GM12878 (cell line): ENCODE results near the gene DLG1. TPM values are rescaled to one million over a fixed set of nuclear protein-coding genes. Genes with fewer than 3 reads are reported as not detected.

Source experiments
- ATF2 ChIP-seq: IDR thresholded peaks from 2 replicates; pipeline ENCODE4 v1.6.1; 2012; ENCODE audit warnings: low read length, inconsistent platforms
- BRCA1 ChIP-seq: IDR thresholded peaks from 2 replicates; pipeline ENCODE4 v1.6.1; 2011; ENCODE audit warnings: low read depth, low read length, improper control_type of control experiment
- ELK1 ChIP-seq: IDR thresholded peaks from 2 replicates; pipeline ENCODE4 v1.6.1; 2012; ENCODE audit warnings: low read depth, low read length, improper control_type of control experiment
- EP300 ChIP-seq, 2 experiments: fragments of 150-350 bp in 1 of 2; IDR thresholded peaks; 2 replicates each; pipeline ENCODE4 v1.6.1; 2011 to 2012; ENCODE audit warnings: low read depth in 2 of 2, low read length in 2 of 2, borderline replicate concordance in 1 of 2, improper control_type of control experiment in 1 of 2, inconsistent platforms in 1 of 2; ENCODE audit not compliant: control insufficient read depth in 1 of 2
- HSF1 ChIP-seq: fragments of 150-350 bp; IDR thresholded peaks from 2 replicates; pipeline ENCODE4 v1.6.1; 2014; ENCODE audit warnings: mild to moderate bottlenecking, low read depth, low read length
- KLF5 ChIP-seq: fragments of 450-650 bp; IDR thresholded peaks from 2 replicates; pipeline ENCODE4 v1.6.1; 2014; ENCODE audit warnings: mild to moderate bottlenecking; ENCODE audit not compliant: partially characterized antibody
- MYB ChIP-seq: fragments of 150-350 bp; IDR thresholded peaks from 2 replicates; pipeline ENCODE4 v1.6.1; 2014; ENCODE audit warnings: mild to moderate bottlenecking, low read depth, low read length, borderline replicate concordance
- NR2C2 ChIP-seq: IDR thresholded peaks from 2 replicates; pipeline ENCODE4 v1.6.1; 2011; ENCODE audit warnings: borderline replicate concordance, low read depth; ENCODE audit not compliant: control insufficient read depth, insufficient read length
- RAD21 ChIP-seq: IDR thresholded peaks from 2 replicates; pipeline ENCODE4 v1.6.1; 2011; ENCODE audit warnings: mild to moderate bottlenecking, low read depth, low read length, moderate library complexity; ENCODE audit not compliant: insufficient read depth
- RCOR1 ChIP-seq: conservative IDR thresholded peaks from 2 replicates; pipeline ENCODE4 v1.6.1; 2012; ENCODE audit warnings: low read depth, low read length, improper control_type of control experiment
- SPI1 ChIP-seq: IDR thresholded peaks from 2 replicates; pipeline ENCODE4 v1.6.1; 2011; ENCODE audit warnings: low read depth, mild to moderate bottlenecking, low read length, moderate library complexity, borderline replicate concordance; ENCODE audit not compliant: insufficient read depth
- TCF3 ChIP-seq: IDR thresholded peaks from 2 replicates; pipeline ENCODE4 v1.6.1; 2012; ENCODE audit warnings: low read depth, mild to moderate bottlenecking, low read length, borderline replicate concordance; ENCODE audit not compliant: insufficient read depth
- ZNF217 ChIP-seq: fragments of 450-650 bp; IDR thresholded peaks from 2 replicates; pipeline ENCODE4 v1.6.1; 2017; ENCODE audit warnings: antibody characterized with exemption, mild to moderate bottlenecking
- ZSCAN29 ChIP-seq: fragments of 450-650 bp; IDR thresholded peaks from 2 replicates; pipeline ENCODE4 v1.6.1; 2017; ENCODE audit warnings: mild to moderate bottlenecking, moderate library complexity
- polyA plus RNA-seq, 11 experiments: library from polyadenylated mRNA; depleted of rRNA in 4 of 11; unstranded in 6 of 11; stranded (reverse) in 5 of 11; fragments of >200 nt; fragmentation: Nextera tagmentation in 4 of 11; fragmentation: Illumina TruSeq in 1 of 11; extraction: Ambion mirVana in 4 of 11; extraction: Trizol in 1 of 11; gene quantifications; 1 replicate in 1 of 11; 2 replicates in 10 of 11; pipeline versions ENCODE4 v1.2.1 to v1.2.3, GENCODE V29; 2011 to 2016; ENCODE audit warnings: inconsistent platforms in 2 of 11, missing spikeins in 2 of 11, low read depth in 1 of 11
- total RNA-seq, 4 experiments: library from RNA; depleted of rRNA in 3 of 4; stranded (reverse); fragments of >200 nt in 3 of 4; fragmentation: Illumina TruSeq in 1 of 4; extraction: Trizol in 1 of 4; gene quantifications; 2 replicates each; pipeline versions ENCODE4 v1.2.1 to v1.2.3, GENCODE V29; 2013 to 2021
- TF ChIP-seq, protein P1 (sequence below): IDR thresholded peaks from 2 replicates; pipeline ENCODE4 v1.6.1; 2012; ENCODE audit warnings: improper control_type of control experiment, low read depth, low read length; ENCODE audit not compliant: insufficient replicate concordance

DLG1 gene
- total and polyA plus RNA-seq, 10 of the 15 experiments (the other 5 are each of a cell fraction or from before 2014, with no cell fraction given): 9.2 to 63.1 (median 40.1) TPM

DNA sequence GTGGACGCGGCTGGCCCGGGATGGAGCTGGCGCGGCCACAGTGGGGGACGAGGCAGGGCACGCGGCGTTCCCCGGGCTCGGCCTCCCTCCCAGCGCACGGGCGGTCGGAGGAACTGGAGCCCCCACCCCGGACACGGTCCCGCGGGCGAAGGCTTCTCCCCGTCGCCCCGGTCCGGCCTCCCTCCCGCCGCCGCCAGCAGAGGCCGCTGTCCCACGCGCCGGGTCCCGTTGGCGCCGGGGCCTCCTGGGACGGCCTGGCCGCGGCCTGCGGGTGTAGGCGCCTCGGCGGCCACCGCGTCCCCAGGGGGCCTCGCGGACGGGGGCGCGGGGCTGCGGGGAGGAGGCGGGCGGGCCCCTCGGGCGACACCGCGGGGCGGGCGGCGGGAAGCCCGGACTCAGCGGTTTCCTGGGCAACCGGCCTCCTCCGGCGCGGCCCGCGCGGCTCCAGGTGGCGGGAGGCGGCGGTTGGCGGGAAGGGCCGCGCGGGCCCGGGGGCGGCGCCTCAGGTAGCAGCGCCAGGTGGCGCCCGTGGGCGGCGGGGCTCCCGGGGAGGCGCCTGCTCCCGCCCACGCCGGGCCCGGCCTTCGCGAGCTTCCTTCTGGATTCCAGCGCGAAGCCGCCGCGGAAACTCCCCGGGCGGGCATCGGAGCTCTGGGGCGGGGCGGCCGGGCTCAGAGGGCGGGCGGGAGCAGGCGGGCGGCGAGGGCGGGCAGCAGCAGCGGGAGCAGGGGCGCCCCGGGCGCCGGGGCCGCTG, 295.5 kb downstream of the DLG1 start (continued):
- TF ChIP-seq, protein P1, sequence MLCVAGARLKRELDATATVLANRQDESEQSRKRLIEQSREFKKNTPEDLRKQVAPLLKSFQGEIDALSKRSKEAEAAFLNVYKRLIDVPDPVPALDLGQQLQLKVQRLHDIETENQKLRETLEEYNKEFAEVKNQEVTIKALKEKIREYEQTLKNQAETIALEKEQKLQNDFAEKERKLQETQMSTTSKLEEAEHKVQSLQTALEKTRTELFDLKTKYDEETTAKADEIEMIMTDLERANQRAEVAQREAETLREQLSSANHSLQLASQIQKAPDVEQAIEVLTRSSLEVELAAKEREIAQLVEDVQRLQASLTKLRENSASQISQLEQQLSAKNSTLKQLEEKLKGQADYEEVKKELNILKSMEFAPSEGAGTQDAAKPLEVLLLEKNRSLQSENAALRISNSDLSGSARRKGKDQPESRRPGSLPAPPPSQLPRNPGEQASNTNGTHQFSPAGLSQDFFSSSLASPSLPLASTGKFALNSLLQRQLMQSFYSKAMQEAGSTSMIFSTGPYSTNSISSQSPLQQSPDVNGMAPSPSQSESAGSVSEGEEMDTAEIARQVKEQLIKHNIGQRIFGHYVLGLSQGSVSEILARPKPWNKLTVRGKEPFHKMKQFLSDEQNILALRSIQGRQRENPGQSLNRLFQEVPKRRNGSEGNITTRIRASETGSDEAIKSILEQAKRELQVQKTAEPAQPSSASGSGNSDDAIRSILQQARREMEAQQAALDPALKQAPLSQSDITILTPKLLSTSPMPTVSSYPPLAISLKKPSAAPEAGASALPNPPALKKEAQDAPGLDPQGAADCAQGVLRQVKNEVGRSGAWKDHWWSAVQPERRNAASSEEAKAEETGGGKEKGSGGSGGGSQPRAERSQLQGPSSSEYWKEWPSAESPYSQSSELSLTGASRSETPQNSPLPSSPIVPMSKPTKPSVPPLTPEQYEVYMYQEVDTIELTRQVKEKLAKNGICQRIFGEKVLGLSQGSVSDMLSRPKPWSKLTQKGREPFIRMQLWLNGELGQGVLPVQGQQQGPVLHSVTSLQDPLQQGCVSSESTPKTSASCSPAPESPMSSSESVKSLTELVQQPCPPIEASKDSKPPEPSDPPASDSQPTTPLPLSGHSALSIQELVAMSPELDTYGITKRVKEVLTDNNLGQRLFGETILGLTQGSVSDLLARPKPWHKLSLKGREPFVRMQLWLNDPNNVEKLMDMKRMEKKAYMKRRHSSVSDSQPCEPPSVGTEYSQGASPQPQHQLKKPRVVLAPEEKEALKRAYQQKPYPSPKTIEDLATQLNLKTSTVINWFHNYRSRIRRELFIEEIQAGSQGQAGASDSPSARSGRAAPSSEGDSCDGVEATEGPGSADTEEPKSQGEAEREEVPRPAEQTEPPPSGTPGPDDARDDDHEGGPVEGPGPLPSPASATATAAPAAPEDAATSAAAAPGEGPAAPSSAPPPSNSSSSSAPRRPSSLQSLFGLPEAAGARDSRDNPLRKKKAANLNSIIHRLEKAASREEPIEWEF: no peak
- no peak for TF ChIP-seq RCOR1
- TF ChIP-seq NR2C2: no peak
- no peak for TF ChIP-seq ELK1
- no peak for TF ChIP-seq SPI1
- no peak for TF ChIP-seq BRCA1
- TF ChIP-seq MYB: no peak
- TF ChIP-seq KLF5: no peak
- peak; percentile 92 for TF ChIP-seq TCF3
- TF ChIP-seq ZNF217: 0 out of 2 replicates have a peak, but pooled peaks have one; percentile 74
- no peak for TF ChIP-seq EP300 (IDR thresholded peaks at IDR 0.05; ENCODE audit: borderline replicate concordance in 1 of 2, control insufficient read depth in 1 of 2, low read depth in 2 of 2, low read length in 2 of 2)
- TF ChIP-seq ZSCAN29: 0 out of 2 replicates have a peak, but pooled peaks have one; percentile 54
- no peak for TF ChIP-seq HSF1
- no peak for TF ChIP-seq ATF2
- TF ChIP-seq RAD21: peak; percentile 74
